ENCODE results near the gene COA3.

GRCh38 chr17:42833767-42834422 is 35.4 kb upstream of the COA3 start:
- no peak for TF ChIP-seq CTCF (IDR thresholded peaks at IDR 0.05)
- no peak for TF ChIP-seq SP1 (CRISPR knock-in tag; conservative IDR thresholded peaks at IDR 0.05)
- no peak for TF ChIP-seq PRDM15 (CRISPR knock-in tag; IDR thresholded peaks at IDR 0.05)
